IMR-90 (cell line): ENCODE data around the gene TIE1. TPM values are rescaled to one million over a fixed set of nuclear protein-coding genes. Genes with fewer than 3 reads are reported as not detected.

Source experiments
- ATAC-seq: fragments of 200-7000 bp; cut with Tn5 transposase; 2 replicates; pipeline ENCODE4 v1.9.1; 2020; ENCODE audit warnings: low read depth, mild to moderate bottlenecking, moderate library complexity
- BruUV-seq: library from RNA; stranded (reverse); fragments of 400-500 nt; replicated peaks from 2 replicates; lab custom pipeline; 2021; lab: Mats Ljungman, UMichigan
- CTCF ChIA-PET: fragments of 300-600 bp; formaldehyde crosslinking; extraction: SDS; loops from one replicate; lab custom pipeline; 2021; ENCODE audit warnings: antibody characterized with exemption; lab: Yijun Ruan, JAX
- POLR2A ChIA-PET: fragments of 300-600 bp; sonication (Branson Sonifier 250); formaldehyde crosslinking; loops from one replicate; lab custom pipeline; 2022; ENCODE audit warnings: antibody characterized with exemption; ENCODE audit not compliant: unreplicated experiment; lab: Charles Lee
- DNase-seq: peaks from one replicate; pipeline ENCODE4 v3.0.0; 2013
- H2AFZ ChIP-seq: replicated peaks from 2 replicates; pipeline ENCODE3; 2013; ENCODE audit warnings: low read length, mild to moderate bottlenecking; ENCODE audit not compliant: poor library complexity
- H2AK5ac ChIP-seq: 2 replicates; pipeline ENCODE4 v1.6.1; 2013; ENCODE audit warnings: low read depth, low read length, inconsistent platforms
- H2AK9ac ChIP-seq: replicated peaks from 2 replicates; pipeline ENCODE3; 2013; ENCODE audit warnings: mild to moderate bottlenecking, low read depth, low read length, moderate library complexity; ENCODE audit not compliant: poor library complexity
- H2BK120ac ChIP-seq: 2 replicates; pipeline ENCODE4 v1.6.1; 2013; ENCODE audit warnings: low read depth, low read length, inconsistent platforms
- H2BK15ac ChIP-seq: 3 replicates; pipeline ENCODE4 v1.6.1; 2013; ENCODE audit warnings: low read depth, low read length, inconsistent platforms
- H2BK20ac ChIP-seq: 2 replicates; pipeline ENCODE4 v1.6.1; 2013; ENCODE audit warnings: low read depth, mild to moderate bottlenecking, inconsistent platforms, low read length, moderate library complexity
- H2BK5ac ChIP-seq: 2 replicates; pipeline ENCODE4 v1.6.1; 2013; ENCODE audit warnings: mild to moderate bottlenecking, low read depth, low read length, inconsistent platforms; ENCODE audit not compliant: poor library complexity, severe bottlenecking
- H3K14ac ChIP-seq: replicated peaks from 2 replicates; pipeline ENCODE4 v1.6.1; 2013; ENCODE audit warnings: low read depth, low read length, inconsistent platforms
- H3K18ac ChIP-seq: 2 replicates; pipeline ENCODE4 v1.6.1; 2013; ENCODE audit warnings: low read depth, low read length, control low read depth
- H3K23ac ChIP-seq: 2 replicates; pipeline ENCODE4 v1.6.1; 2013; ENCODE audit warnings: low read depth, low read length, inconsistent platforms
- H3K27ac ChIP-seq: 2 replicates; pipeline ENCODE4 v1.5.1; 2013; ENCODE audit warnings: mild to moderate bottlenecking, control low read depth, low read length; ENCODE audit not compliant: insufficient read depth
- H3K27me3 ChIP-seq: 2 replicates; pipeline ENCODE4 v1.6.1; 2013; ENCODE audit warnings: low read length; ENCODE audit not compliant: control insufficient read depth, insufficient read depth
- H3K36me3 ChIP-seq: 2 replicates; pipeline ENCODE4 v1.6.1; 2013; ENCODE audit warnings: low read length, mixed read lengths; ENCODE audit not compliant: control insufficient read depth, insufficient read depth
- H3K4ac ChIP-seq: 2 replicates; pipeline ENCODE4 v1.6.1; 2013; ENCODE audit warnings: low read depth, low read length, inconsistent platforms
- H3K4me1 ChIP-seq: 2 replicates; pipeline ENCODE4 v1.6.1; 2013; ENCODE audit warnings: low read length, mixed read lengths; ENCODE audit not compliant: control insufficient read depth, insufficient read depth
- H3K4me2 ChIP-seq: 2 replicates; pipeline ENCODE4 v1.6.1; 2013; ENCODE audit warnings: low read depth, mild to moderate bottlenecking, control low read depth, low read length, moderate library complexity
- H3K4me3 ChIP-seq: 2 replicates; pipeline ENCODE4 v1.5.1; 2013; ENCODE audit warnings: low read depth, mild to moderate bottlenecking, control low read depth, low read length, moderate library complexity; ENCODE audit not compliant: insufficient read depth
- H3K56ac ChIP-seq: 2 replicates; pipeline ENCODE4 v1.6.1; 2013; ENCODE audit warnings: low read length, inconsistent platforms; ENCODE audit not compliant: insufficient read depth; ENCODE audit errors: extremely low read depth
- H3K79me1 ChIP-seq, 2 experiments: 2 replicates each; pipeline ENCODE4 v1.6.1; 2013; ENCODE audit warnings: low read length in 2 of 2, inconsistent platforms in 1 of 2, low read depth in 1 of 2
- H3K9ac ChIP-seq: 2 replicates; pipeline ENCODE4 v1.6.1; 2013; ENCODE audit warnings: low read depth, low read length, control low read depth
- H3K9me1 ChIP-seq: 2 replicates; pipeline ENCODE4 v1.6.1; 2013; ENCODE audit warnings: low read length, inconsistent platforms; ENCODE audit not compliant: insufficient read depth
- H3K9me3 ChIP-seq: 2 replicates; pipeline ENCODE4 v1.6.1; 2013; ENCODE audit warnings: low read length; ENCODE audit not compliant: control insufficient read depth, insufficient read depth
- H4K20me1 ChIP-seq: 2 replicates; pipeline ENCODE4 v1.6.1; 2013; ENCODE audit warnings: low read length, inconsistent platforms; ENCODE audit not compliant: insufficient read depth
- H4K5ac ChIP-seq: 2 replicates; pipeline ENCODE4 v1.6.1; 2013; ENCODE audit warnings: mild to moderate bottlenecking, low read depth, low read length, control low read depth
- H4K8ac ChIP-seq, 2 experiments: 2 replicates each; pipeline ENCODE4 v1.6.1; 2013; ENCODE audit warnings: low read depth in 2 of 2, low read length in 2 of 2, control low read depth in 1 of 2, inconsistent platforms in 1 of 2
- H4K91ac ChIP-seq: 2 replicates; pipeline ENCODE4 v1.6.1; 2013; ENCODE audit warnings: low read depth, low read length, inconsistent platforms; ENCODE audit not compliant: insufficient read depth
- CEBPB ChIP-seq: IDR thresholded peaks from 2 replicates; pipeline ENCODE4 v1.6.1; 2012; ENCODE audit warnings: low read depth, low read length, improper control_type of control experiment
- FOS ChIP-seq: fragments of 150-350 bp; IDR thresholded peaks from 2 replicates; pipeline ENCODE4 v1.6.1; 2016; ENCODE audit warnings: low read depth, low read length
- MAFK ChIP-seq: IDR thresholded peaks from 2 replicates; pipeline ENCODE4 v1.6.1; 2012; ENCODE audit warnings: low read depth, low read length, improper control_type of control experiment
- MAZ ChIP-seq: IDR thresholded peaks from 2 replicates; pipeline ENCODE4 v1.6.1; 2012; ENCODE audit warnings: low read depth, mild to moderate bottlenecking, low read length, improper control_type of control experiment, moderate library complexity, borderline replicate concordance
- MXI1 ChIP-seq: IDR thresholded peaks from 2 replicates; pipeline ENCODE4 v1.6.1; 2012; ENCODE audit warnings: low read depth, mild to moderate bottlenecking, low read length, moderate library complexity, borderline replicate concordance
- NFE2L2 ChIP-seq: fragments of 150-350 bp; IDR thresholded peaks from 2 replicates; pipeline ENCODE4 v1.6.1; 2016; ENCODE audit warnings: low read depth, mild to moderate bottlenecking, low read length
- POLR2A ChIP-seq: IDR thresholded peaks from 2 replicates; pipeline ENCODE4 v1.6.1; 2012; ENCODE audit warnings: mild to moderate bottlenecking, low read depth, low read length
- RAD21 ChIP-seq: IDR thresholded peaks from 2 replicates; pipeline ENCODE4 v1.6.1; 2012; ENCODE audit warnings: low read length, improper control_type of control experiment
- SMC3 ChIP-seq: fragments of 150-350 bp; IDR thresholded peaks from 2 replicates; pipeline ENCODE4 v1.6.1; 2016; ENCODE audit warnings: low read depth, mild to moderate bottlenecking, antibody characterized with exemption, low read length, moderate library complexity
- WGBS, 2 experiments: methylation state at CpG; one replicate each; pipeline versions ENCODE4 v1.1.5 to v1.1.7; 2013; ENCODE audit warnings: missing lambda C conversion rate in 2 of 2; ENCODE audit not compliant: insufficient read length in 1 of 2; ENCODE audit errors: extremely low coverage in 2 of 2; 5-methylcytosine and 5-hydroxymethylcytosine counted together
- dilution Hi-C: fragments of 300-500 bp; cut with HindIII; formaldehyde crosslinking; loops from one replicate; pipeline ENCODE4 v1.14.3; 2018; ENCODE audit warnings: low sequenced_read_pairs; ENCODE audit not compliant: unreplicated experiment
- in situ Hi-C: fragments of 300-500 bp; cut with MboI; formaldehyde crosslinking; loops from 3 replicates; pipeline ENCODE4 v1.14.3; 2019; ENCODE audit warnings: low sequenced_read_pairs, inconsistent platforms, mixed read lengths
- intact Hi-C: fragments of 100-400 bp; cut with micrococcal nuclease; formaldehyde crosslinking; loops from 2 replicates; pipeline ENCODE4 v1.10.0; 2022
- polyA plus RNA-seq, 3 experiments: library from polyadenylated mRNA; depleted of rRNA; stranded (reverse); fragments of >200 nt; gene quantifications; 2 replicates each; pipeline ENCODE4 v1.2.3, GENCODE V29; 2012; ENCODE audit warnings: low replicate concordance in 1 of 3
- total RNA-seq: library from RNA; depleted of rRNA; stranded (reverse); fragments of >200 nt; gene quantifications from 2 replicates; pipeline ENCODE4 v1.2.3, GENCODE V29; 2012
- TF ChIP-seq, protein P1 (sequence below): conservative IDR thresholded peaks from 2 replicates; pipeline ENCODE4 v1.5.1; 2012; ENCODE audit warnings: mild to moderate bottlenecking, low read depth, low read length, improper control_type of control experiment
- TF ChIP-seq, protein P2 (sequence below): fragments of 150-350 bp; IDR thresholded peaks from 2 replicates; pipeline ENCODE4 v1.6.1; 2017; ENCODE audit warnings: mild to moderate bottlenecking, antibody characterized with exemption, low read length, low read depth

TIE1 gene
- total and polyA plus RNA-seq, 2 of the 4 experiments (the other 2 are of a cell fraction) = 2.3 to 7.5 TPM

DNA sequence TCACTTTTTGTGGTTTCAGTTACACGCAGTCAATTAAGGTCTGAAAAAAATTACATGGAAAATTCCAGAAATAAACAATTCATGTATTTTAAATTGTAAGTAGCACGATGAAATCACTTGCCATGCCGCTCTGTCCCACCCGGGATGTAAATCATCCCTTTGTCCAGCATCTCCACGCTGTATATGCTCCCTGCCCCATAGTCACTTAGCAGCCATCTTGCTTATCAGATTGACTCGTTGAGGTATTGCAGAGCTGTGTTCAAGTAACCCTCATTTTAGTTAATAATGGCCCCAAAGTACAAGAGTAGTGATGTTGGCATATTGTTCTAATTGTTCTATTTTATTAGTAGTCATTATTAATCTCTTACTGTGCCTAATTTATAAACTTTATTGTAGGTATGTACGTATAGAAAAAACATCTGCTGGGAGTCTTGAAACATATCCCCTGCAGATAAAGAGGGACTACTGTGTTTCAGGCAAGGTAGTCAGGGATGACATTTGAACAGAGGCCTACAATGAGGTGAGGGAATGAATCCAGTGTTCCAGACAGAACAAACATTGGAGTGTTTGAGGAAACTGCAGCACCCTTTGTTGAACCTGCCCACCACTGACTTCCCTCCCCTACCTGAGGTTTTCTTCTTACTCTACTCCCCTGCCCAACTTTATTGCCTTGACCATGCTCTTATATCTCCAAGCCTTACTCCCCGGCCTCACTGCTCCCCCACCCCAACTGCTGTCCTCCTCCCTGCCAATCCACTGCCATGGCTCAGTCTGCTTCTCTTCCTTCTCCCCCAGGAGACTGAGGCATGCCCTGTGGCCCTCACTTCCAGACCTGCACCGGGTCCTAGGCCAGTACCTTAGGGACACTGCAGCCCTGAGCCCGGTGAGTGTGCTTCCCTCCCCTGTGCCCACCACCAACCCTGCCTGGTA is 50.9 kb downstream of the TIE1 start:
- no peak overlapping the region for H3K4me2 ChIP-seq
- H4K91ac ChIP-seq = peak overlapping the region; percentile 62
- peaks cover 15% of the 10 kb centered on the region for H3K4me1 ChIP-seq
- H3K9ac ChIP-seq = no peak overlapping the region
- no peak overlapping the region for H3K14ac ChIP-seq
- H3K9me1 ChIP-seq = peaks cover 13% of the 10 kb centered on the region
- peak overlapping the region; percentile 72; the same call in 2 of the 3 replicates for H2BK15ac ChIP-seq
- H2BK120ac ChIP-seq = peak overlapping the region; percentile 26; the same call in 1 of the 2 replicates
- H3K23ac ChIP-seq = no peak overlapping the region
- no TSS peak for BruUV-seq
- H3K27me3 ChIP-seq = 0 out of 2 replicates have a peak, but pooled peaks cover 7% of the 10 kb centered on the region
- peak overlapping the region; percentile 15 for H2AK9ac ChIP-seq
- CTCF ChIA-PET = no interaction called here
- H3K79me1 ChIP-seq = no peaks in the 10 kb centered on the region
- H3K9me3 ChIP-seq = no peaks in the 10 kb centered on the region
- POLR2A ChIA-PET = no interaction called here
- H2AFZ ChIP-seq = peak overlapping the region; percentile 19
- in situ Hi-C loops = loop anchor here (10.0 kb wide), 1 partner anchor 117 kb away; no protein-coding TSS in a partner anchor
- H4K20me1 ChIP-seq = peaks cover 3% of the 10 kb centered on the region; the same call in 1 of the 2 replicates
- no peak overlapping the region for H4K8ac ChIP-seq
- H3K4me3 ChIP-seq = no peak overlapping the region
- WGBS, 2 experiments = 84% methylated on average over 2 of the region's 10 CpGs; no CpG with 5 or more reads in 1 of the 2 experiments
- no peak overlapping the region for H3K18ac ChIP-seq
- no peak overlapping the region for H4K5ac ChIP-seq
- intact Hi-C loops = no loop called here
- DNase-seq (no peak), ATAC-seq (no peak)
- no peak overlapping the region for H3K56ac ChIP-seq
- H2BK20ac ChIP-seq = peak overlapping the region; percentile 39; the same call in 1 of the 2 replicates
- no peak overlapping the region for H3K27ac ChIP-seq
- H2AK5ac ChIP-seq = peak overlapping the region; percentile 68
- H3K4ac ChIP-seq = 0 out of 2 replicates have a peak overlapping the region, but pooled peaks have one; percentile 51
- no peaks in the 10 kb centered on the region for H3K36me3 ChIP-seq
- dilution Hi-C loops = no loop called here
- TF ChIP-seq, protein P1, sequence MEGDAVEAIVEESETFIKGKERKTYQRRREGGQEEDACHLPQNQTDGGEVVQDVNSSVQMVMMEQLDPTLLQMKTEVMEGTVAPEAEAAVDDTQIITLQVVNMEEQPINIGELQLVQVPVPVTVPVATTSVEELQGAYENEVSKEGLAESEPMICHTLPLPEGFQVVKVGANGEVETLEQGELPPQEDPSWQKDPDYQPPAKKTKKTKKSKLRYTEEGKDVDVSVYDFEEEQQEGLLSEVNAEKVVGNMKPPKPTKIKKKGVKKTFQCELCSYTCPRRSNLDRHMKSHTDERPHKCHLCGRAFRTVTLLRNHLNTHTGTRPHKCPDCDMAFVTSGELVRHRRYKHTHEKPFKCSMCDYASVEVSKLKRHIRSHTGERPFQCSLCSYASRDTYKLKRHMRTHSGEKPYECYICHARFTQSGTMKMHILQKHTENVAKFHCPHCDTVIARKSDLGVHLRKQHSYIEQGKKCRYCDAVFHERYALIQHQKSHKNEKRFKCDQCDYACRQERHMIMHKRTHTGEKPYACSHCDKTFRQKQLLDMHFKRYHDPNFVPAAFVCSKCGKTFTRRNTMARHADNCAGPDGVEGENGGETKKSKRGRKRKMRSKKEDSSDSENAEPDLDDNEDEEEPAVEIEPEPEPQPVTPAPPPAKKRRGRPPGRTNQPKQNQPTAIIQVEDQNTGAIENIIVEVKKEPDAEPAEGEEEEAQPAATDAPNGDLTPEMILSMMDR = no peak
- TF ChIP-seq RAD21 (no peak), FOS (no peak), NFE2L2 (no peak), MAZ (no peak), CEBPB (no peak), POLR2A (no peak), MAFK (no peak), MXI1 (no peak), SMC3 (no peak)
- TF ChIP-seq, protein P2, sequence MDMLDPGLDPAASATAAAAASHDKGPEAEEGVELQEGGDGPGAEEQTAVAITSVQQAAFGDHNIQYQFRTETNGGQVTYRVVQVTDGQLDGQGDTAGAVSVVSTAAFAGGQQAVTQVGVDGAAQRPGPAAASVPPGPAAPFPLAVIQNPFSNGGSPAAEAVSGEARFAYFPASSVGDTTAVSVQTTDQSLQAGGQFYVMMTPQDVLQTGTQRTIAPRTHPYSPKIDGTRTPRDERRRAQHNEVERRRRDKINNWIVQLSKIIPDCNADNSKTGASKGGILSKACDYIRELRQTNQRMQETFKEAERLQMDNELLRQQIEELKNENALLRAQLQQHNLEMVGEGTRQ = no peak
- no peak overlapping the region for H2BK5ac ChIP-seq
